Cardiac muscle cell (in vitro differentiated cells and primary cell): ENCODE data around the gene LRRC8A. TPM values are rescaled to one million over a fixed set of nuclear protein-coding genes. Genes with fewer than 3 reads are reported as not detected.

ENCODE experiments used
- DNase-seq, 2 donors: peaks; one replicate each; pipeline versions ENCODE4 v3.0.0 to v3.0.0-alpha.2; 2010 to 2017; ENCODE audit warnings: low read depth in 1 of 2, low spot score in 1 of 2
- H3K27ac ChIP-seq: fragments of 200-600 bp; sonication (generic); 2 replicates; pipeline ENCODE4 v1.5.1; 2016
- H3K27me3 ChIP-seq: fragments of 200-600 bp; sonication (generic); 2 replicates; pipeline ENCODE4 v1.6.0; 2016; ENCODE audit warnings: control low read depth
- H3K36me3 ChIP-seq: fragments of 200-600 bp; sonication (generic); 2 replicates; pipeline ENCODE4 v1.5.1; 2016; ENCODE audit warnings: control low read depth
- H3K4me1 ChIP-seq: fragments of 200-600 bp; sonication (generic); 2 replicates; pipeline ENCODE4 v1.8.1; 2017; ENCODE audit warnings: low read depth, mild to moderate bottlenecking, mixed run types
- H3K4me3 ChIP-seq: fragments of 200-600 bp; sonication (generic); 2 replicates; pipeline ENCODE4 v1.5.1; 2016; ENCODE audit warnings: mild to moderate bottlenecking
- H3K9me3 ChIP-seq: fragments of 200-600 bp; sonication (generic); 2 replicates; pipeline ENCODE4 v1.5.1; 2017; ENCODE audit warnings: low read depth, mild to moderate bottlenecking, control low read depth
- CTCF ChIP-seq: IDR thresholded peaks from 2 replicates; pipeline ENCODE4 v1.5.1; 2012; ENCODE audit warnings: low read depth, mild to moderate bottlenecking, low read length
- polyA plus RNA-seq: library from polyadenylated mRNA; unstranded; fragments of >200 nt; fragmentation: Nextera tagmentation; extraction: Ambion mirVana; gene quantifications from 2 replicates; pipeline ENCODE4 v1.2.1, GENCODE V29; 2016
- total RNA-seq: library from RNA; depleted of rRNA; stranded (reverse); fragments of >200 nt; gene quantifications from 2 replicates; pipeline ENCODE4 v1.2.3, GENCODE V29; 2016

The LRRC8A gene
- total and polyA plus RNA-seq, 2 experiments from 2014 or later: 28.6 to 55.8 TPM

GRCh38 chr9:128901822-128902221 lies 19.9 kb downstream of the LRRC8A start:
- TF ChIP-seq CTCF: no peak
- no peaks in the 10 kb centered on the region for H3K27me3 ChIP-seq
- no peak overlapping the region for H3K4me3 ChIP-seq
- H3K27ac ChIP-seq: no peak overlapping the region
- no peak for DNase-seq
- H3K36me3 ChIP-seq: no peaks in the 10 kb centered on the region
- no peaks in the 10 kb centered on the region for H3K4me1 ChIP-seq
- no peaks in the 10 kb centered on the region for H3K9me3 ChIP-seq

- Histone ChIP-seq H3K4me1 (no peaks in the 10 kb centered on the region), H3K4me3 (no peak overlapping the region), H3K27me3 (no peaks in the 10 kb centered on the region), H3K27ac (no peak overlapping the region), H3K9me3 (no peaks in the 10 kb centered on the region), H3K36me3 (no peaks in the 10 kb centered on the region)
- no peak for TF ChIP-seq CTCF
- no peak for DNase-seq
These were observed 20.6 kb downstream of the LRRC8A start for GRCh38 chr9:128902351-128903078.

GRCh38 chr9:128903079-128903461 lies 21.1 kb downstream of the LRRC8A start:
- Histone ChIP-seq H3K4me3 (no peak overlapping the region), H3K27ac (no peak overlapping the region), H3K9me3 (no peaks in the 10 kb centered on the region), H3K36me3 (no peaks in the 10 kb centered on the region), H3K27me3 (no peaks in the 10 kb centered on the region), H3K4me1 (no peaks in the 10 kb centered on the region)
- no peak for TF ChIP-seq CTCF
- no peak for DNase-seq

- Histone ChIP-seq H3K4me1 (no peaks in the 10 kb centered on the region), H3K36me3 (peaks cover 10% of the 10 kb centered on the region), H3K4me3 (no peak overlapping the region), H3K27ac (no peak overlapping the region), H3K27me3 (no peaks in the 10 kb centered on the region), H3K9me3 (no peaks in the 10 kb centered on the region)
- DNase-seq: no peak
- no peak for TF ChIP-seq CTCF
These were observed 22.1 kb downstream of the LRRC8A start for GRCh38 chr9:128903871-128904620.

- H3K36me3 ChIP-seq: peaks cover 11% of the 10 kb centered on the region
- no peaks in the 10 kb centered on the region for H3K9me3 ChIP-seq
- H3K4me1 ChIP-seq: peaks cover 1% of the 10 kb centered on the region
- H3K27me3 ChIP-seq: no peaks in the 10 kb centered on the region
- no peak overlapping the region for H3K4me3 ChIP-seq
- no peak for TF ChIP-seq CTCF
- no peak for DNase-seq
- no peak overlapping the region for H3K27ac ChIP-seq
These were observed 24.0 kb downstream of the LRRC8A start for GRCh38 chr9:128905964-128906363.
